Hematopoietic multipotent progenitor cell treated with erythropoietin and hydrocortisone succinate and interleukin-3 and kit ligand, for 4 days (in vitro differentiated cells): Measurements from ENCODE around the gene MAMLD1.
"Not testable (repeated sequence)": the region's sequence is repeated elsewhere in the genome, so short reads cannot be mapped to it uniquely, and the experiment has no call there.

Experiments used
- DNase-seq: peaks from one replicate; pipeline ENCODE4 v3.0.0-alpha.2; 2015

Gene MAMLD1, protein sequence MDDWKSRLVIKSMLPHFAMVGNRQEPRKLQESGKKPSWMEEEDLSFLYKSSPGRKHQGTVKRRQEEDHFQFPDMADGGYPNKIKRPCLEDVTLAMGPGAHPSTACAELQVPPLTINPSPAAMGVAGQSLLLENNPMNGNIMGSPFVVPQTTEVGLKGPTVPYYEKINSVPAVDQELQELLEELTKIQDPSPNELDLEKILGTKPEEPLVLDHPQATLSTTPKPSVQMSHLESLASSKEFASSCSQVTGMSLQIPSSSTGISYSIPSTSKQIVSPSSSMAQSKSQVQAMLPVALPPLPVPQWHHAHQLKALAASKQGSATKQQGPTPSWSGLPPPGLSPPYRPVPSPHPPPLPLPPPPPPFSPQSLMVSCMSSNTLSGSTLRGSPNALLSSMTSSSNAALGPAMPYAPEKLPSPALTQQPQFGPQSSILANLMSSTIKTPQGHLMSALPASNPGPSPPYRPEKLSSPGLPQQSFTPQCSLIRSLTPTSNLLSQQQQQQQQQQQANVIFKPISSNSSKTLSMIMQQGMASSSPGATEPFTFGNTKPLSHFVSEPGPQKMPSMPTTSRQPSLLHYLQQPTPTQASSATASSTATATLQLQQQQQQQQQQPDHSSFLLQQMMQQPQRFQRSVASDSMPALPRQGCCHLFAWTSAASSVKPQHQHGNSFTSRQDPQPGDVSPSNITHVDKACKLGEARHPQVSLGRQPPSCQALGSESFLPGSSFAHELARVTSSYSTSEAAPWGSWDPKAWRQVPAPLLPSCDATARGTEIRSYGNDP

DNA sequence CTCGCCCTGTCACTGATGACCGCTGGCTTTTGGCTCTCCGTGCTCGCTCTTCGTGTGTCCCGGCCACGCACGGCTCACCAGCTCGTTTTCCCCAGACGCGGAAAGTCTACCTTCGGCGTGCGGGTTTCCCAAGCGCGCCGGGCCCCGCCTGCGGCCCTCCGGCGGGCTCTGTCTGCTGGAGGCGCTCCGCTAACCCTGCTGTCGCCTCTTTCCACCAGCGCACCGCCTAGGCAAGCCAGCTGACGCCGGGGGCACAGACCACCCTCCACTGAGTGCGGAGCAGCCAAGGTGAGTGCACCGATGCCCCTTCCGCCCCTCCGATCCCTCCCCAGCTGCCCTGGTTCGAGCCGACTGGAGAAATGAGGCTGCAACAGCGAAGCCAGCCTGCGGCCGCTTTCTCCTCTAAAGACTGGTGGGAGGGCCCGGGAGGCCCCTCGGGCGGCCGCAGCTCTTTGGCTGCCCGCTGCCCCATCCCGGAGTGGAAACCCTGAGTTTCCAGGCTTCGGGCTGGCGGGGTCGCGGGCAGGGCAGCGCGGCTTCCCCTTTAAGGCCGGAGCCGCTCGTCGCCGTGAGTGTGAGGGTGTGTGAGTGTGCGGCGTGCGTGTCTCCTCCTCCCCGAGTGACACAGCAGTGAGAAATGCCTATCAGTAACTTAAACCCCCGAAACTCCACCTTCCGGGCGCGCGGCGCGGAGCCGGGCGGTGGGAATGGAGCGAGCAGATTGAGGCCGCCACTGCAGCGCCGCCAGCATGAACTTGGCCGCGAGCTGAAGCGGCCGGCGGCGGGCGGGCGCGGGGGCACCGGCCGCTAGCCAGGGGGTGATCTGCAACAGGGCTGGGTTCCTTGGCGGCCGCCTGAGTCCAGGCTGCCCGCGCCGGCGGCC is at the start of gene MAMLD1:
MAMLD1 (plus strand) TSS at position 719 of the 883 bp plus-strand sequence. CDS start 82,200 bp downstream, outside the sequence.
- DNase-seq: peak; percentile 83

DNA sequence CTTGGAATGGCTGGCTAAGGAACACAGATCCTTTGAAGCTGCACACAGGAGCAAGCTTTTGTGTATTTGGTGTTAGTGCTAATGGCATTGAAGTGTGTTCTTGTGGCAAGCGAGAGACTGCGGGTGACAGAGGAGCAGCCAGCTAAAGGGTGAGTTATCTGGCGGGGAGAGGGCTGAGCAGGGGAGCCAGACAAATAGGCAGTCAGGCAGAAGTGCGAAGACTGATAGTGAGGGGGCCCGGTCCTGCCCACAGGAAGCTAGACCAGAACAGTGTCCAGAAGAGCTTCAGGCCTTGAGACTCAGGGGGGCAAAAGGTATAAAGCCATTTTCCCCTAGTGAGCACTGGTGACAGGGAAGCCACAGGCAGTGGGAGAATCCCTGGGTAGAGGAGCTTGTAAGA is 49.6 kb upstream of the MAMLD1 start:
- DNase-seq: no peak

DNA sequence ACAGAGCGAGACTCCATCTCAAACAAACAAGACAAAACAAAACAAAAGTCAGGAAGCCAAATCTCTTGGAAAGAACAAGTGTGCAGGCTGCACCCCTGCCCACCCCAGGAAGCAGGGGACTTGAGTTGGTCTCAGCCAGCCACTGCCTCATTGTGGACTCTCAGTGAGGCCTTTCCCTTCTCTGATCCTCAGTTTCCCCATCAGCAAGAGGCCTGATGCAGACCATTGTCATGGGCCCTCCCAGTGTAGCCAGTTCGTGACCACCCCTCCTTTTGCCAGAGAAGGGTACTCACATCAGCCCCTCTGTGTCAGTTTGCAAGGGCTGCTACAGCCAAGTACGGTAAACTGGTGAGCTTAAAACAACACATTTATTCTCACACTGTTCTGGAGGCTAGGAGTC is 48.9 kb upstream of the MAMLD1 start:
- DNase-seq: no peak

DNA sequence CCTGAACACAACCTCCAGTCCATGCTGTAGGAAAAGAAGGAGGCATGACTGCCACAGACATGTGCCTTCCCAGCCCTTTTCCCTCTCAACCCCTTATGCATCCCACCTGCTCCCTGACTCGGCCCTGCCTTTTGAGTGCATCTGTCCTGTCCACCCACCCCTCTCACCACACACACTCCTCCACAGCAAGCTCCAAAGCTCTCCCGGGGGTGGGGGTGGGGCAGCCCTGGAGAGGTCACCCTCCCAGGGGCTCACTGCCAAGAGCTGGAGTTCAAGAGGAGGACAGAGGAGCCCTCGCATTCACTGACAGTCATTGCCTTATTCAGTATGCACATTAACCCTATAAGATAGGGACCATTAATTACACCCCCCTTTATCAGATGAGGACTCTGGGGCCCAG is 46.6 kb upstream of the MAMLD1 start:
- DNase-seq: no peak

DNA sequence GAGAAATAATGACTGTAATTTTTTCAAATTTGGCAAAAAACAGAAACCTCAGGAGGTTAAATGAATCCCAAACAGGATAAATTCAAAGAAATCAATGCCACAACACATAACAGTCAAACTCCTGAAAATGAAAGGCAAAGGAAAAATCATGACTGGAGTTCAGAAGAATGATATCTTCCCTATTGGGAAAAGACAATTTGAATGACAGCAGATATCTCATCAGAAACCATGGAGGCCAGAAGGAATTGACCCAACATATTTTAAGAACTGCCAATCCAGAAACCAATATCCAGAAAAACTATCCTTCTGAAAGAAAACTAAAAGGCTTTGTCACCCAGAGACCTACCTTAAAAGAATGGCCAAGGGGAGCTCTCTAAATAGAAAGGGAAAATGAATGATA is 40.1 kb upstream of the MAMLD1 start:
- no peak for DNase-seq

DNA sequence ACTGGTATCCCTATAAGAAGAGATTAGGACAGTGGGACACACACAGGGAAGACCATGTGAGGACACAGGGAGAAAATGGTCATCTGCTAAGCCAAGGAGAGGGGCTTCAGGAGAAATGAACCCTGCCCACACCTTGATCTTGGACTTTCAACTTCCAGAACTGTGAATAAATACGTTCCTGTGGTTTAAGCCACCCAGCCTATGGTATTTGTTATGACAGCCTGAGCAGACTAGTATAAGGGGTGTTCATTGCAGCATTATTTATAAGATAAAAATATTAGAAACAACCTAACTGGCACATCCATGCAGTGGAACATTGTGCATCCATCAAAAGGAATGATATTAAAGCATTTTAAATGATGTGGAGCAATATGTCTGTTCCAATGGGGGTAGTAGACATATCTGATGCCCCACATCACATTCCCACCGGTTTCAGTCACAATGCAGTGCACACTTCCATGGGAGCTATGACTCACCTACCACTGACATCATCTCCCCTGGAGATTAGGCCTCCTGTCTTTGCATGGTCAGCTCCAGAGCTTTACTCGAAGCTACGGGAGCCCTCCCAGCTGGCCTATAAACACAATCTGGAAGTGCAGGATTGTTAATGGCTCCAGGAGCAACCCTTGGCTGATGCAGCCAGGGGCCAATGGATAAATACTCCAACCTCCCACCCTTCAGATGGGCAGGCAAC is 38.9 kb upstream of the MAMLD1 start:
- no peak for DNase-seq

DNA sequence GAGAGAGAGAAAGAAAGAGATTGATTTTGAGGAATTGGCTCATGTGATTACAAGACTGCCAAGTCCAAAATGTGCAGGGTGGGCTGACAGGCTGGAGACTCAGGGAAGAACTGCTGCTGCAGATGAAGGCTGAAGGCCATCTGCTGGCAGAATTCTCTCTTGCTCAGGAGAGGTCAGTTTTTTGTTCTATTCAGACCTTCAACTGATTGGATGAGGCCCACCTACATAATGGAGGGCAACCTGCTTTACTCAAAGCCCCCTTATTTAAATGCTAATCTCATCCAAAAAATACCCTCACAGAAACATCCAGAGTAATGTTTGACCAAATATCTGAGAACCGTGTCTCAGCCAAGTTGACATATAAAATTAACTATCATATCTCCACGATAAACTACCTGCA is 38.2 kb upstream of the MAMLD1 start:
- no peak for DNase-seq

DNA sequence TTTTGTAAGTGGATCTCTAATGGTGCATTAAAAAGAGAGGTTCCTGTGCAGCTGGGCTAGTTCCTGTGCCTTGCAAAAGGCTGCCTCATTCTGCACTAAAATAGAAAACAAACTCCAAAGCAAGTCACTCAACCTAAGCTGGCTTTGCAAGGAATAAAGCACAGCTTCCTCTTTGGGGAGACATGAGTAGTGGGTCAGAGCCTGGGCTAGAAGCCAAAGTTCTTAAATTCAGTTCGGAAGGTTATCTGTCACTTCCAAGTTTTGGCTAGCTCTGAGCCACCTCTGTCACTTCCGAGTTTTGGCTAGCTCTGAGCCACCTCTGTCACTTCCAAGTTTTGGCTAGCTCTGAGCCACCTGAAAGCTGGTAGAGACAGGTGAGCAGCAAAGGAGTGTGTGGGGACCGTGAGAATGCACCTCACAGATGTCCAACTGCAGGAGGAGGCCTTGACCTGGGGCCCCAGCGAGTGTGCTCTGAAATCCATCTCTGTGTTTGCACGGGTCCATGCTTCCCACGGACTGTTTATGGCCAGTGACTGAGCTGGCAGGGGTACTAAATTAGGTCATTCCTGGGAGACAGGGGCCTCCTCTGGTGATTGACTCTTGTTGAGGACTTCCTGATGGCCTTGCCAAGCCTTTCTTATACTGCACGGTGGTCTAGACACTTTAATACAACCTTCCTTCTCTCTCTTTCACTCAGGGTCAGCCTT is 36.4 kb upstream of the MAMLD1 start:
- DNase-seq: peak; percentile 50

DNA sequence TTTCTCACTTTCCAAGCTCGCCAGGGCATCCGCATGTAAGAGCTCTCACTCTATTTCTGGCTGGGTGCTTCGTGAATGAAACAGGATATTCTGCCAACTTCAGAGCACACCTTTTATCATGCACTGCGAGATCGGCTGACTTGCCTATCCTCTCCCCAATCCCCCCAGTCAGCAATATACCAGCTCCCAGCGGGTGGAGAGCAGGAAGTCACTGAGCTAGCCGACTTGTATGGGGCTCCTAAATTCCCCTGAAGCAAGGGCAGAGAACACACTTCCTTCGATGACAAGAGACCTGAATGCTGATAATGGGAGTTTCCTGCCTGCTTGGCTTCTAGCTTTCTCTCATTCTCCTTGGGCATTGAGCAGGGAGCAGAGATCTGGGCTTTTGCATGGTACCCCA is 33.8 kb upstream of the MAMLD1 start:
- DNase-seq: no peak

DNA sequence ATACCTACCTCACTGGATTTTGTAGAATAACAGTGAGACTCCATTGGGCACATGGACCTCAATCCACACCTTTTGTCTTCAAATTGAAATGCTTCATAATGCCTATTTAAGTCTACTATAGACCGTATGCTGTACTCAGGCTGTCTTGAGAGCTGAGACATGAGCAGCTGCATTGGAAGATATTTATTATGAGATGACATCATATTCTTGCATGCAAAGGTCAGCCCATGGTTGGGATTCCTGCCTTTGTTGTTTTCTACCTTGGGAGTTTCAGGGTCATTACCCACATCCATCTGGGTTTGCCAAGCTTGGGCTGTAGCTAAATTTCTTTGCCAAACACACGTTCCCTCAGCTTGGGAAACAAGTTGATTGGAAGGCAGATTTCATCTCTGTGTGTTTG is 33.2 kb upstream of the MAMLD1 start:
- DNase-seq: no peak

DNA sequence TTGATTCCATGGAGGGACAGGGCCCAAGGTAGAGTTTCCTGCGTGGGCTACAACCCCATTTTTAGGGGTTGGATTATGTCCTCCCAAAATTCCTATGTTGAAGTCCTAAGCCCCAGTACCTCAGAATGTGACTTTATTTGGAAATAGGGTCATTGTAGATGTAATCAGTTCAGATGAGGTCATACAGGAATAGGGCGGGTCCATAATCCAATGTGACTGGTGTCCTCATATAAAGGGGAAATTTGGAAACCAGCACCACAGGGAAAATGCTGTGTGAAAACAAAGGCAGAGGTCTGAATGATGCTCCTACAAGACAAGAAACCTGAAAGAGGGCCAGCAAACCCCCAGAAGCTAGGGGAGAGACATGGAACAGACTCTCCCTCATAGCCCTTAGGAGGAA is 31.1 kb upstream of the MAMLD1 start:
- DNase-seq: no peak

DNA sequence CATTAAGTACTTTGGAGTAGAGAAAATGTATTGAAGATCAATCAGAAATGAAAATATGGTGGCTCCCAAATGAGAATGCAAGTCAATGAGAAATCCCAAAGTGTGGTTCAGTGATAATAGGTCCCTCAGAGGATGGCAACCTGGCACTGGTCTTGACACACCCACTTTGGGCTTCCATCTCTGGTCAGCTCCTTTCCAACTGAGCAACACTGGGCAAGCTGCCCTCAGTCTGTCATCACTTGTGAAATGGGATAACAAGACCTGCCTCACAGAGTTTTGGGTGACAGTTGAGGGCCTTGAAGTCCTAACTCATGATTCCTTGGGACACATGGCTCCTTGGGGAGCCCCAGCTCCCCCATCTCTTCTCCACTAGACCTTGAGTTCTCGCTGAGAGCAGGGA is 29.0 kb upstream of the MAMLD1 start:
- no peak for DNase-seq

DNA sequence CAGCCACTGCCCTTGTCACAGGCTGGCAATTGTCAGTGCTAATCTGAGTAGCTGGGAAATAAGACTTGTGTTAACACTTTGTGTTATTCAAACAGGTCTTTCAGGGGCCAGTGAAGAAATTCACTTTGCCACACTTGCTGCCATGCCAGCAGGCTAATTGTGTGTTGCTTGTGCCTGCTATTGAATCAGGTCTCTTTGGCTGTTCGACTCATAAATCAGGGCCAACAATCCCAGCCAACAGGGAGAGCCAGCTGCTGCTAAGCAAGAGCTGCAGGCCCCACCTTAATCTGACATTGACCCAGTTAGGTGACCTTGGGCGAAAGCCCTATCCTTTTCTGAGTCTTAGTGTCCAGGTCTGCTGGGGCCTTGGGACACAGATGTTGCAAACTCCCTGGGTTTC is 28.1 kb upstream of the MAMLD1 start:
- DNase-seq: no peak

DNA sequence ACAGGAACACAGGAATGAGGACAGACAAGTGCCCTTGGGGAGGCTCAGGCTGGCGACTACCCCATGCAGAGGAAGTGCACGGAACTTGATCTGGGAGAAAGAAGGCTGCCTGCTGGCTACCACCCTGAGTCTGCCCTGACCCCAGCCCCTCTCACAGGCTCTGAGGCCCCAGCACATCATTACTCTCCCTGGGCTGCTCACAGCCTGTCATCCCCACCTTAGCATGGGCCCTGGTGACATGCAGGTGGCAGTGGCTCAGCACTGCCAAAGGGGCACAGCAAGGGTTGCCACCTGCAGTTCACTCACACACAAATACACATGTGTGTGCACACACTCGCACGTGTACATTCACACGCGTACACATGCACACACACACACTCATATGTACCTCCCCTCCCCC is 26.1 kb upstream of the MAMLD1 start:
- no peak for DNase-seq

DNA sequence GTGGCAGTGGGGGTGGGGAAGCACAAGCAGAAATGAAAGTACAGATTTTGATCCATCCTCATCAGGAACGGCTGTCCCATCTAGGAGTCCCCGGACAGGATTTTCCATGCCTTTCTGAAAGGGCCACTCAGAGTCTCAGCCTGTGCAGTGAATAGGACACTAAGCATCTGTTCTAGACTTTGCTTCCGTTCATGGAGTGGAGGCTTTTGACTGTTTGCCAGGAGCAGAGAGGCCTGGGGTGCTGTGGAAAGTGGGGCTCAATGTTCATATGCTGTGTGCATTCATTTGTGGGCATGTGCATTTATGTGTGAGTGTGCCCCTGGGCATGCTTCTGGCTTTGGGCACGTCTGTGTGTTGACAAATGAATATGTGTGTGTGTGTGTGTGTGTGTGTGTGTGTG is 25.6 kb upstream of the MAMLD1 start:
- no peak for DNase-seq

DNA sequence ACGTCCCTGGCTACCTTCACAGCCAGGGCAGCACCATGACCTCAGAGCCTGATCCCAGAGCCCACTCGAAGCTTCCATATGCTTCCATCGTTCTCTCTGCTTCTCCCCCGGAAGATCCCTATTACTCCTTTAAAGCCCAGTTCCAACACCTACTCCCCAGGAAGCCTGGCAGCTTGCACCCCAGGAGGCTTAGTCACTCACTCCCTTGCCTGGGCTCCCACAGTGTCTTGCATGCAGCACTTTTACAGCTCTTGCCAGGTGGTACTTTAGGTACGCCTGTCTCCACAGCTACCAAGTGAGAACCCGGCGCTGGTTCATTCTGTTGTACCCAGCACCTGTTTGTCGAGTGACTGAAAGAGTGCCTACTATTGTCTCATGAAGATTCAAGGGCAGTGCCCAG is 24.5 kb upstream of the MAMLD1 start:
- DNase-seq: no peak

DNA sequence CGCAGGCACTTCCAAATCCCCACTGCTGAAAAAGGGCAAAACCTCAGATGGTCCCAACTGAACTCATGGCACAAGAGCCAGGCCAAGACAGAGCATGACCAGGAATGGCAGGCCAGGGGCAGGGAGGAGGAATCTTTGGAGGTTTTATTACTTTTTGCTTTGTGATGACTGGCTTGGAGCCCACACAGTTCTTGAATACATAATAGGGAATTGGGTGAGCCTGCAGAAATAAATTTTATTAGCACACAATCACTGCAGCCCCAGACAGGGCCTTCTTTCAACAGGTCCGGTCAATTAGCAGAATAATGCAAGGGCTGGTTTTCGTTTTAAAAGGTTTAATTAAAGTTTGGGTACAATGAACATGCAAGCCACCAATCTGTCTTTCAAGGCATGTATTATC is 23.4 kb upstream of the MAMLD1 start:
- DNase-seq: no peak

DNA sequence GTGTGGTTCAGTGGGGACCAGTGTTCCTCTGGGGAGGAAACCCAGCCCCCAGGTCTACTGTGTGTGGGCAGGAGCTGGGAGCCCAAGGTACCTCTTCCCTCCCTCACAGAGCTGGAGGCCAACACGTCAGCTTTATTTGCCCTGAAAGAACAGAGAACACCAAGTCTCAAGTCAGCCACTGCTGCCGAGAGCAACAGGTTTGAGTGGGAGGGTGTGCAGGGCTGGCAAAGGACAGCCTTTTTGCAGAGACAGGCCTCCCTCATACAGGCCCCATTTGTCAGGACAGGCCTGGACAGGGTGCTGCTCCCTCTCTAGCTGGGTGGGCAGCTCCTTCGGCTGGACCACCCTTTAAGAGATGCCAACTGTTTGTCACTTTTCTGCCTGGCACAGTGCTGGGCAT is 22.8 kb upstream of the MAMLD1 start:
- not testable (repeated sequence) for DNase-seq

DNA sequence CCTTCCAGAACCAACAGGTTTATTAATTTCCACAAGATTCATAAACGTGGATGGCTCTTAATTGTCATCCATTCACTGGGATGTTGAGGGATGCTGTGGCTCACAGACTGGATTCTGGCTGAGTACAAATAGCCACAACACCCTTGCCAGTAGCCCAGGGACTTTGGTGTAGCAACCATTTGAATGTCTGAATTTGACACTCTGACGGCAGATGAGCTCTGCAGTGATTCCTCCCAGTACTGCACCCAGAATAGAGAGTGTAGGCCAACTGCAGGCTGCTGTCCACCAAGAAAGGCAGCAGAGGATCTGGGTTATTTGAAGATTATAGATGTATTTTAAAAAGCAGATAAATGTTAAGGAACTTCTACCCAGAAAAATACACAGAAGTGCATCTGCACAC is 15.6 kb upstream of the MAMLD1 start:
- no peak for DNase-seq

DNA sequence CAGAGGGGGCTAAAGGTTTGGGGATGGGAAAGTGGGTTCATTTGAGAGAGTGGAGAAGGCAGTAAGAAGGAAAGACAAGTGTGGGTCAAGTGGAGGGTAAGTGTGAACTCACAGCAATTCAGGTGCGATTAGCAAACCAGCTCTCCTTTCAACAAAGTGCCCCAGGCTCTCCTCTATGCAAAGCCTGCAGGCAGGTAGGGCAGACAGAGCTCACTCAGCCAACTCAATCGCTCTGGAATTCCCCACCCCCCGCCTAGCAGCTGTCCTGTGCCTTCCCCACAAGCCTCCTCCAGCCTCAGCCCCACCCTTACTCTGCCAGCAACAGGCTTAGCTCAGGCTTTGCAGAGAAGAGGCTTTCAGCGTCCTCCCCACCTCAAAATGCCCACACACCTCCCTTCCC is 14.8 kb upstream of the MAMLD1 start:
- no peak for DNase-seq

DNA sequence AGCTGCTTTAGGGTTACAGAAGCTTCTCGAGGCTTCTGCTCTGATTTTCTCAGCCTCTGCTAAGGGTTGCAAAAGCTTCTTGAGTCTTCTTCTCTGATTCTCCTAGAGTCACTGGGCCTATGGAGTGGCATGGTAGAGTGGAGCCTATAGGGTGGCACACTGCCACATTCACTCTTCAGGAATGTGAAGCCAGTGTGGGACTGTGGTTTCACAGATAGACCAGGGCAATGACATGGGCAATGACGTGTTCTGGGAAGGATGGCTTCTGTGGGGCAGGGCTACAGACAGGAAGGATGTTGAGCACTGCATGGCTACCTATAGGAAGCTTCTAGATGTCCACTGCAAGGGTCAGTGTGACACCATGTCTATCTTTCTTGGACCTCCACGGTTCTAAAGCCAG is 11.0 kb upstream of the MAMLD1 start:
- DNase-seq: no peak

DNA sequence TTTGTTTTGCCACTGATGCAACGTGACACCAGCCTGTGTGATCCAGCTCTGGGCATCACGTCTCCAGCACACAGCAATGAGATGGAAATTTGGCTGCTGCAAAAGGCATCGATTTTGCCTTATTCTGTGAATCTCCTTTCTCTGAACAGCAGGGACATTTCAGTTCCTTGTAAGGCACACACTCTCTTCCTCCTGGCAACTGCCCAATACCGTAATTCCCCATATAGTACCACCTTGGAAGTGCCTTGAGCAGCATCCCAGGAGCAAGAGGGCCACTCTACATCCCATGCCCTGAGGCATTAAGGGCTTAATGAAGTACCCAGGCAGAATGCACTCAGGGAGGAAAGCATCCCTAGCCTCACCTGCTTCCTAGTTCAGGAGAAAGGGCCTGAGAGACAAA is 10.5 kb upstream of the MAMLD1 start:
- peak; percentile 42 for DNase-seq
